ENCODE measurements around the gene UCN.
"Not testable (repeated sequence)": the region's sequence is repeated elsewhere in the genome, so short reads cannot be mapped to it uniquely, and the experiment has no call there.

The UCN gene

DNA sequence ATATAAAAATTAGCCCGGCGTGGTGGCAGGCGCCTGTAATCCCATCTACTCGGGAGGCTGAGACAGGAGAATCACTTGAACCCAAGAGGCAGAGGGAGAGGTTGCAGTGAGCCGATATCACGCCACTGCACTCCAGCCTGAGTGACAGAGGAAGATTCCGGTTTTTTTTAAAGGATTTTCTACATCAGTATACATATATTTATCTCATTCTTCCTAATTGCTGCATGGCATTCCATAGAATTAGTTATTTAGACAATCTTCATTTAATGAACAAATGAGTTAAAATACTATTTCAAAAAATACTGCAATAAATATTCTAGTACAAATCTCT, 46.3 kb upstream of the UCN start:
- Histone ChIP-seq H3K27me3 (ENCODE audit: insufficient read depth, poor library complexity, severe bottlenecking) (no peaks in the 10 kb centered on the region), H3K27ac (replicated peaks) (no peak overlapping the region), H3K4me3 (replicated peaks; ENCODE audit: insufficient read depth, low read length) (no peak overlapping the region)
- DNase-seq (ENCODE audit: low read depth in 1 of 2, low spot score in 1 of 2): no peak
- TF ChIP-seq GABPA (IDR thresholded peaks at IDR 0.05; ENCODE audit: low read depth) (no peak), POLR2AphosphoS5 (IDR thresholded peaks at IDR 0.05; ENCODE audit: low read depth) (no peak), SPI1 (IDR thresholded peaks at IDR 0.05; ENCODE audit: borderline replicate concordance, low read depth) (no peak)
- TF ChIP-seq, protein P1, sequence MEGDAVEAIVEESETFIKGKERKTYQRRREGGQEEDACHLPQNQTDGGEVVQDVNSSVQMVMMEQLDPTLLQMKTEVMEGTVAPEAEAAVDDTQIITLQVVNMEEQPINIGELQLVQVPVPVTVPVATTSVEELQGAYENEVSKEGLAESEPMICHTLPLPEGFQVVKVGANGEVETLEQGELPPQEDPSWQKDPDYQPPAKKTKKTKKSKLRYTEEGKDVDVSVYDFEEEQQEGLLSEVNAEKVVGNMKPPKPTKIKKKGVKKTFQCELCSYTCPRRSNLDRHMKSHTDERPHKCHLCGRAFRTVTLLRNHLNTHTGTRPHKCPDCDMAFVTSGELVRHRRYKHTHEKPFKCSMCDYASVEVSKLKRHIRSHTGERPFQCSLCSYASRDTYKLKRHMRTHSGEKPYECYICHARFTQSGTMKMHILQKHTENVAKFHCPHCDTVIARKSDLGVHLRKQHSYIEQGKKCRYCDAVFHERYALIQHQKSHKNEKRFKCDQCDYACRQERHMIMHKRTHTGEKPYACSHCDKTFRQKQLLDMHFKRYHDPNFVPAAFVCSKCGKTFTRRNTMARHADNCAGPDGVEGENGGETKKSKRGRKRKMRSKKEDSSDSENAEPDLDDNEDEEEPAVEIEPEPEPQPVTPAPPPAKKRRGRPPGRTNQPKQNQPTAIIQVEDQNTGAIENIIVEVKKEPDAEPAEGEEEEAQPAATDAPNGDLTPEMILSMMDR (IDR thresholded peaks at IDR 0.05; ENCODE audit: insufficient read depth, low read length): no peak
- TF ChIP-seq, protein P2, sequence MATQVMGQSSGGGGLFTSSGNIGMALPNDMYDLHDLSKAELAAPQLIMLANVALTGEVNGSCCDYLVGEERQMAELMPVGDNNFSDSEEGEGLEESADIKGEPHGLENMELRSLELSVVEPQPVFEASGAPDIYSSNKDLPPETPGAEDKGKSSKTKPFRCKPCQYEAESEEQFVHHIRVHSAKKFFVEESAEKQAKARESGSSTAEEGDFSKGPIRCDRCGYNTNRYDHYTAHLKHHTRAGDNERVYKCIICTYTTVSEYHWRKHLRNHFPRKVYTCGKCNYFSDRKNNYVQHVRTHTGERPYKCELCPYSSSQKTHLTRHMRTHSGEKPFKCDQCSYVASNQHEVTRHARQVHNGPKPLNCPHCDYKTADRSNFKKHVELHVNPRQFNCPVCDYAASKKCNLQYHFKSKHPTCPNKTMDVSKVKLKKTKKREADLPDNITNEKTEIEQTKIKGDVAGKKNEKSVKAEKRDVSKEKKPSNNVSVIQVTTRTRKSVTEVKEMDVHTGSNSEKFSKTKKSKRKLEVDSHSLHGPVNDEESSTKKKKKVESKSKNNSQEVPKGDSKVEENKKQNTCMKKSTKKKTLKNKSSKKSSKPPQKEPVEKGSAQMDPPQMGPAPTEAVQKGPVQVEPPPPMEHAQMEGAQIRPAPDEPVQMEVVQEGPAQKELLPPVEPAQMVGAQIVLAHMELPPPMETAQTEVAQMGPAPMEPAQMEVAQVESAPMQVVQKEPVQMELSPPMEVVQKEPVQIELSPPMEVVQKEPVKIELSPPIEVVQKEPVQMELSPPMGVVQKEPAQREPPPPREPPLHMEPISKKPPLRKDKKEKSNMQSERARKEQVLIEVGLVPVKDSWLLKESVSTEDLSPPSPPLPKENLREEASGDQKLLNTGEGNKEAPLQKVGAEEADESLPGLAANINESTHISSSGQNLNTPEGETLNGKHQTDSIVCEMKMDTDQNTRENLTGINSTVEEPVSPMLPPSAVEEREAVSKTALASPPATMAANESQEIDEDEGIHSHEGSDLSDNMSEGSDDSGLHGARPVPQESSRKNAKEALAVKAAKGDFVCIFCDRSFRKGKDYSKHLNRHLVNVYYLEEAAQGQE (IDR thresholded peaks at IDR 0.05; ENCODE audit: insufficient replicate concordance, low read depth): no peak

DNA sequence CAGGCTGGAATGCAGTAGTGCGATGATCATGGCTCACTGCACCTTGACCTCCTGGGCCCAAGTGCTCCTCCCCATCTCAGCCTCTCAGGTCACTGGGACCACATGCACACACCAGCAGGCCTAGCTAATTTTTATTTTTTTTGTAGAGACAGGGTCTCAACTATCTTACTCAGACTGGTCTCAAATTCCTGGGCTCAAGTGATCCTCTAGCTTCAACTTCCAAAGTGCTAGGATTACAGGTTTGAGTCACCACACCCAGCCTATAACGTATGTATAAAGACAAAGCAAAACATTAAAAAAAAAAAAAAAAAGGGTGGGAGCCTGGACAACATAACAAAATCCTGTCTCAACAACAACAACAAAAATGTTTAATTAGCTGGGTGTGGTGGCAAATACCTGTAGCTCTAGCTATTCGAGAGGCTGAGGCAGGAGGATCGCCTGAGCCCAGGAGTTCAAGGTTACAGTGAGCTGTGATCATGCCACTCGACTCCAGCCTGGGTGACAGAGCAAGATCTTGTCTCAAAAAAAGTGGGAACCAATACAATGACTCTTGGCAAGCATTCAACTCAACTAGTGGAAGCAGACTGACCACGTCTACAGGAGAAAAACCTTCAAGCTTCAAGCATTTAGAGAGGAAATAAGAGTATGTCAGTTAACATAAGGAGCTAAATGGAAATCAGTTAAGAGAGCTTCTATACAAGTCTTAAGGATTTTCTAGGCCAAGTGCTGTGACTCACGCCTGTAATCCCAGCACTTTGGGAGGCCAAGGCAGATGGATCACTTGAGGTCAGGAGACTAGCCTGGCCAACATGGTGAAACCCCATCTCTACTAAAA, 45.7 kb upstream of the UCN start:
- DNase-seq (ENCODE audit: low read depth in 1 of 2, low spot score in 1 of 2): peak in 1 of 2 experiments; percentile 55
- TF ChIP-seq POLR2AphosphoS5 (IDR thresholded peaks at IDR 0.05; ENCODE audit: low read depth): no peak
- TF ChIP-seq, protein P2 (IDR thresholded peaks at IDR 0.05; ENCODE audit: insufficient replicate concordance, low read depth): no peak
- no peak for TF ChIP-seq SPI1 (IDR thresholded peaks at IDR 0.05; ENCODE audit: borderline replicate concordance, low read depth)
- no peak for TF ChIP-seq GABPA (IDR thresholded peaks at IDR 0.05; ENCODE audit: low read depth)
- TF ChIP-seq, protein P1 (IDR thresholded peaks at IDR 0.05; ENCODE audit: insufficient read depth, low read length): no peak
- H3K27me3 ChIP-seq (ENCODE audit: insufficient read depth, poor library complexity, severe bottlenecking): no peaks in the 10 kb centered on the region
- H3K27ac ChIP-seq (replicated peaks): no peak overlapping the region
- H3K4me3 ChIP-seq (replicated peaks; ENCODE audit: insufficient read depth, low read length): no peak overlapping the region

GRCh38 chr2:27353386-27353761, 45.1 kb upstream of the UCN start:
- not testable (repeated sequence) for H3K4me3 ChIP-seq (replicated peaks; ENCODE audit: insufficient read depth, low read length); H3K27me3 ChIP-seq (ENCODE audit: insufficient read depth, poor library complexity, severe bottlenecking); H3K27ac ChIP-seq (replicated peaks); DNase-seq (ENCODE audit: low read depth in 1 of 2, low spot score in 1 of 2)

DNA sequence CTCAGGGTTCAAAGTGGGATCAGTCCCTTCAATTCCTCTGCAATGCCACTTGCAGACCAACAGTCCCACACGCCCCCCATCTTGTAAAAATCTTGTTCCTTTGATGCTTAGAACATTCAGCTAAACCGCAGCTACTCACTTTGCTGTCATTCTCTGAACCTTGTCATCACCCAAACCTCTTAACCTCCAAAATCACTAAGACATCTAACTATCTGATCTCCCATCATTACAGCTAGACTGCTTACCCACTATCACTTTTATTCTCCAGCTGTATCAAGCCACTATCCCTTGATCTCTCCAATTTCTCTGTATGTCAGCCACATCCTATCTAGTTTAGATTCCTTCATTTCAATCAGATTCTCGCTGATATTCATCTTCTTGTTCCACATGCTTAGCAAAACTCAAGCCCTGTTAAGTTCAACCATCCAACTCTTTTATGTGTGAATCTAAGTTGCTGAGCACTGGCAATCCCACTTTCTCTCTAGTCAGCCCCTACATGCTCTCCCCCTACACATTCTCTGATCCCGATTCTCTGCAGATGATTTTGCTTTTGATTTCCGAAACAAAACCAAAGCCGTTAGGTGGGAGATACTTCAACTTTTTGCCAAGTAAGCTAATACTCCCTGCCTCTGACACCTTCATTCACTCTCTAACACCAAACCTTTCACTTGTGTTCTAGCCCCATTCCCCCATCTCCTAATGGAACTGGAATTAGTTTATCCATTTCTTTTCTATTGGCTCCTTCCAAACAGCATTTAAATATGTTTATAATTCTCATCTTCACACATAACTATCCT, 43.8 kb upstream of the UCN start:
- Histone ChIP-seq H3K27ac (replicated peaks) (no peak overlapping the region), H3K4me3 (replicated peaks; ENCODE audit: insufficient read depth, low read length) (no peak overlapping the region), H3K27me3 (ENCODE audit: insufficient read depth, poor library complexity, severe bottlenecking) (no peaks in the 10 kb centered on the region)
- no peak for TF ChIP-seq SPI1 (IDR thresholded peaks at IDR 0.05; ENCODE audit: borderline replicate concordance, low read depth)
- TF ChIP-seq, protein P1 (IDR thresholded peaks at IDR 0.05; ENCODE audit: insufficient read depth, low read length): no peak
- TF ChIP-seq POLR2AphosphoS5 (IDR thresholded peaks at IDR 0.05; ENCODE audit: low read depth): no peak
- TF ChIP-seq GABPA (IDR thresholded peaks at IDR 0.05; ENCODE audit: low read depth): no peak
- TF ChIP-seq, protein P2 (IDR thresholded peaks at IDR 0.05; ENCODE audit: insufficient replicate concordance, low read depth): no peak
- no peak for DNase-seq (ENCODE audit: low read depth in 1 of 2, low spot score in 1 of 2)

All from HL-60 (cell line).